RWPE2 (cell line): ENCODE results near the gene HMGN3.
"Not testable (repeated sequence)": the region's sequence is repeated elsewhere in the genome, so short reads cannot be mapped to it uniquely, and the experiment has no call there.

Experiments
- ATAC-seq: fragments of 200-7000 bp; cut with Tn5 transposase; 3 replicates; pipeline ENCODE4 v1.9.1; 2021; ENCODE audit warnings: low read depth
- DNase-seq: peaks from one replicate; pipeline ENCODE4 v3.0.0-alpha.2; 2020; ENCODE audit warnings: low spot score
- H3K27ac ChIP-seq: fragments of 450-650 bp; 2 replicates; pipeline ENCODE4 v1.5.1; 2017; ENCODE audit warnings: mild to moderate bottlenecking; ENCODE audit not compliant: poor library complexity, severe bottlenecking
- H3K27me3 ChIP-seq: fragments of 250-450 bp; sonication (Bioruptor Pico); 2 replicates; pipeline ENCODE4 v1.5.1; 2021; ENCODE audit warnings: mild to moderate bottlenecking, moderate library complexity; ENCODE audit not compliant: insufficient read depth, poor library complexity, severe bottlenecking
- H3K36me3 ChIP-seq: fragments of 250-450 bp; sonication (Bioruptor Pico); 2 replicates; pipeline ENCODE4 v1.5.1; 2020; ENCODE audit warnings: low read depth, mild to moderate bottlenecking, moderate library complexity
- H3K4me1 ChIP-seq: fragments of 250-450 bp; sonication (Bioruptor Pico); 2 replicates; pipeline ENCODE4 v1.5.1; 2021; ENCODE audit warnings: mild to moderate bottlenecking, moderate library complexity; ENCODE audit not compliant: insufficient read depth, poor library complexity, severe bottlenecking
- H3K4me3 ChIP-seq: fragments of 250-450 bp; sonication (Bioruptor Pico); 2 replicates; pipeline ENCODE4 v1.5.1; 2021; ENCODE audit warnings: mild to moderate bottlenecking, moderate library complexity; ENCODE audit not compliant: severe bottlenecking
- H3K9me3 ChIP-seq: fragments of 250-450 bp; sonication (Bioruptor Pico); 2 replicates; pipeline ENCODE4 v1.5.1; 2021; ENCODE audit warnings: mild to moderate bottlenecking, moderate library complexity; ENCODE audit not compliant: severe bottlenecking
- CTCF ChIP-seq: fragments of 450-650 bp; IDR thresholded peaks from one replicate; pipeline ENCODE4 v1.5.1; 2017; ENCODE audit warnings: mild to moderate bottlenecking, moderate library complexity; ENCODE audit not compliant: poor library complexity, severe bottlenecking

Gene HMGN3

GRCh38 chr6:79266051-79266450, 31.6 kb upstream of the HMGN3 start:
- no peaks in the 10 kb centered on the region for H3K9me3 ChIP-seq
- no peaks in the 10 kb centered on the region for H3K27me3 ChIP-seq
- peaks cover 4% of the 10 kb centered on the region for H3K4me1 ChIP-seq
- no peak overlapping the region for H3K4me3 ChIP-seq
- H3K27ac ChIP-seq, result no peak overlapping the region
- H3K36me3 ChIP-seq, result no peaks in the 10 kb centered on the region
- TF ChIP-seq CTCF, result no peak
- DNase-seq (no peak), ATAC-seq (no peak)

GRCh38 chr6:79263359-79263758, 28.9 kb upstream of the HMGN3 start:
- H3K27ac ChIP-seq, result no peak overlapping the region
- TF ChIP-seq CTCF, result no peak
- no peaks in the 10 kb centered on the region for H3K27me3 ChIP-seq
- no peaks in the 10 kb centered on the region for H3K36me3 ChIP-seq
- no peak overlapping the region for H3K4me3 ChIP-seq
- ATAC-seq (no peak), DNase-seq (no peak)
- H3K9me3 ChIP-seq, result peaks cover 1% of the 10 kb centered on the region
- peaks cover 4% of the 10 kb centered on the region for H3K4me1 ChIP-seq

- DNase-seq, result no peak
- TF ChIP-seq CTCF, result no peak
- Histone ChIP-seq H3K27ac (no peak overlapping the region), H3K9me3 (peaks cover 1% of the 10 kb centered on the region), H3K36me3 (no peaks in the 10 kb centered on the region), H3K27me3 (no peaks in the 10 kb centered on the region), H3K4me3 (no peak overlapping the region), H3K4me1 (peaks cover 7% of the 10 kb centered on the region)
- no peak for ATAC-seq
Measured at GRCh38 chr6:79261666-79262065, 27.2 kb upstream of the HMGN3 start.

- Histone ChIP-seq H3K27ac (no peak overlapping the region), H3K4me1 (peaks cover 3% of the 10 kb centered on the region), H3K36me3 (no peaks in the 10 kb centered on the region), H3K4me3 (no peak overlapping the region), H3K27me3 (no peaks in the 10 kb centered on the region), H3K9me3 (peaks cover 1% of the 10 kb centered on the region)
- no peak for DNase-seq
- TF ChIP-seq CTCF, result no peak
- ATAC-seq, result no peak
Measured at GRCh38 chr6:79260772-79261171, 26.3 kb upstream of the HMGN3 start.

- DNase-seq, result no peak
- H3K27me3 ChIP-seq, result no peaks in the 10 kb centered on the region
- TF ChIP-seq CTCF, result no peak
- H3K4me3 ChIP-seq, result no peak overlapping the region
- no peaks in the 10 kb centered on the region for H3K36me3 ChIP-seq
- ATAC-seq, result peak; percentile 68
- peak overlapping the region; percentile 17 for H3K27ac ChIP-seq
- H3K4me1 ChIP-seq, result peaks cover 3% of the 10 kb centered on the region
- peaks cover 1% of the 10 kb centered on the region for H3K9me3 ChIP-seq
Measured at GRCh38 chr6:79257381-79258205, 23.1 kb upstream of the HMGN3 start.

GRCh38 chr6:79256770-79257169, 22.3 kb upstream of the HMGN3 start:
- not testable (repeated sequence) for DNase-seq, H3K27me3 ChIP-seq, H3K4me3 ChIP-seq, H3K9me3 ChIP-seq, H3K27ac ChIP-seq, ATAC-seq, H3K4me1 ChIP-seq, H3K36me3 ChIP-seq

- H3K27me3 ChIP-seq, H3K4me1 ChIP-seq, DNase-seq, ATAC-seq, H3K9me3 ChIP-seq, H3K36me3 ChIP-seq, H3K27ac ChIP-seq, H3K4me3 ChIP-seq: not testable (repeated sequence)
Measured at GRCh38 chr6:79255086-79255485, 20.6 kb upstream of the HMGN3 start.
